ENCODE data around the gene CALR3.

Gene CALR3

GRCh38 chr19:16429066-16429758 is 66.8 kb downstream of the CALR3 start:
- no peak for DNase-seq (ENCODE audit: low spot score)
